ENCODE measurements around the gene FAM98C. TPM values are rescaled to one million over a fixed set of nuclear protein-coding genes. Genes with fewer than 3 reads are reported as not detected.

FAM98C gene
- total RNA-seq, 1 donor from 2014 or later = 37.1 TPM

GRCh38 chr19:38389957-38390924, 12.7 kb upstream of the FAM98C start:
- peak overlapping the region; percentile 100 for H3K4me3 ChIP-seq (ENCODE audit: low read depth, low read length)
- TF ChIP-seq CTCF (conservative IDR thresholded peaks at IDR 0.05; ENCODE audit: low read depth, low read length) = no peak
- DNase-seq (ENCODE audit: low read depth) = no peak

- no peak for DNase-seq (ENCODE audit: low read depth)
- H3K4me3 ChIP-seq (ENCODE audit: low read depth, low read length) = no peak overlapping the region
- no peak for TF ChIP-seq CTCF (conservative IDR thresholded peaks at IDR 0.05; ENCODE audit: low read depth, low read length)
These were observed 10.9 kb upstream of the FAM98C start for GRCh38 chr19:38391911-38392464.

GRCh38 chr19:38392707-38393308, 10.1 kb upstream of the FAM98C start:
- DNase-seq (ENCODE audit: low read depth) = no peak
- no peak for TF ChIP-seq CTCF (conservative IDR thresholded peaks at IDR 0.05; ENCODE audit: low read depth, low read length)

GRCh38 chr19:38394488-38394887, 8.4 kb upstream of the FAM98C start:
- DNase-seq (ENCODE audit: low read depth) = no peak
- no peak overlapping the region for H3K4me3 ChIP-seq (ENCODE audit: low read depth, low read length)
- TF ChIP-seq CTCF (conservative IDR thresholded peaks at IDR 0.05; ENCODE audit: low read depth, low read length) = no peak

More at GRCh38 chr19:38392707-38393308, 10.1 kb upstream of the FAM98C start:
- no peak overlapping the region for H3K4me3 ChIP-seq (ENCODE audit: low read depth, low read length)

- no peak for DNase-seq (ENCODE audit: low read depth)
- H3K4me3 ChIP-seq (ENCODE audit: low read depth, low read length) = no peak overlapping the region
- TF ChIP-seq CTCF (conservative IDR thresholded peaks at IDR 0.05; ENCODE audit: low read depth, low read length) = no peak
These were observed 7.3 kb upstream of the FAM98C start for GRCh38 chr19:38395381-38396114.

- DNase-seq (ENCODE audit: low read depth) = no peak
- TF ChIP-seq CTCF (conservative IDR thresholded peaks at IDR 0.05; ENCODE audit: low read depth, low read length) = no peak
- H3K4me3 ChIP-seq (ENCODE audit: low read depth, low read length) = no peak overlapping the region
These were observed 3.8 kb upstream of the FAM98C start for GRCh38 chr19:38399081-38399480.

Data from epithelial cell of proximal tubule (primary cell).